H1 (cell line): ENCODE results near the gene PHLDA1. TPM values are rescaled to one million over a fixed set of nuclear protein-coding genes. Genes with fewer than 3 reads are reported as not detected.

Source experiments
- CTCF ChIA-PET: fragments of 300-600 bp; sonication (Branson Sonifier 250); formaldehyde crosslinking; loops from one replicate; lab custom pipeline; 2021; ENCODE audit not compliant: partially characterized antibody; lab: Charles Lee
- POLR2A ChIA-PET: fragments of 300-600 bp; sonication (Branson Sonifier 250); formaldehyde crosslinking; loops from one replicate; lab custom pipeline; 2021; ENCODE audit warnings: inconsistent platforms; ENCODE audit not compliant: partially characterized antibody; lab: Charles Lee
- DNase-seq, 2 experiments: peaks; one replicate each; pipeline versions ENCODE4 v3.0.0 to v3.0.0-alpha.2; 2010 to 2022; ENCODE audit warnings: low spot score in 2 of 2, low read depth in 1 of 2, mixed read lengths in 1 of 2
- FAIRE-seq: peaks from 2 replicates; lab custom pipeline; 2011; peaks lifted over from hg19 to GRCh38; lab: Jason Lieb, UNC
- H2AFZ ChIP-seq: 2 replicates; pipeline ENCODE4 v1.8.1; 2012; ENCODE audit warnings: low read length, inconsistent platforms
- H2AK5ac ChIP-seq: 2 replicates; pipeline ENCODE4 v1.6.1; 2013; ENCODE audit warnings: low read depth, low read length
- H2BK120ac ChIP-seq: replicated peaks from 2 replicates; pipeline ENCODE3; 2013; ENCODE audit warnings: low read depth, low read length, inconsistent platforms
- H2BK12ac ChIP-seq: 2 replicates; pipeline ENCODE4 v1.6.1; 2013; ENCODE audit warnings: low read depth, low read length
- H2BK15ac ChIP-seq: 2 replicates; pipeline ENCODE4 v1.6.1; 2013; ENCODE audit warnings: low read length
- H2BK20ac ChIP-seq: 2 replicates; pipeline ENCODE4 v1.6.1; 2013; ENCODE audit warnings: low read length
- H2BK5ac ChIP-seq: 2 replicates; pipeline ENCODE4 v1.6.1; 2013; ENCODE audit warnings: low read depth, low read length
- H3K14ac ChIP-seq: 2 replicates; pipeline ENCODE4 v1.6.1; 2013; ENCODE audit warnings: inconsistent platforms; ENCODE audit not compliant: insufficient read length
- H3K18ac ChIP-seq: 2 replicates; pipeline ENCODE4 v1.6.1; 2013; ENCODE audit warnings: low read length; ENCODE audit errors: extremely low read depth
- H3K23ac ChIP-seq: 2 replicates; pipeline ENCODE4 v1.6.1; 2013; ENCODE audit warnings: inconsistent platforms; ENCODE audit not compliant: insufficient read length
- H3K23me2 ChIP-seq: 2 replicates; pipeline ENCODE4 v1.6.1; 2013; ENCODE audit warnings: low read depth, low read length
- H3K27ac ChIP-seq: 2 replicates; pipeline ENCODE4 v1.6.1; 2011; ENCODE audit warnings: low read depth, low read length, inconsistent platforms
- H3K27me3 ChIP-seq, 4 experiments: replicated peaks in 1 of 4; 1 replicate in 1 of 4; 2 replicates in 3 of 4; pipeline versions ENCODE4 v1.6.1 to v1.8.1; 2011 to 2013; ENCODE audit warnings: low read length in 3 of 4, mild to moderate bottlenecking in 3 of 4, inconsistent platforms in 2 of 4, mixed read lengths in 2 of 4, moderate library complexity in 1 of 4; ENCODE audit not compliant: control insufficient read depth in 3 of 4, insufficient read depth in 3 of 4; ENCODE audit errors: extremely low read depth in 1 of 4
- H3K36me3 ChIP-seq, 4 experiments: 2 replicates each; pipeline versions ENCODE4 v1.6.1 to v1.8.1; 2011 to 2013; ENCODE audit warnings: mild to moderate bottlenecking in 4 of 4, low read length in 3 of 4, moderate library complexity in 2 of 4, control low read depth in 1 of 4, inconsistent platforms in 1 of 4; ENCODE audit not compliant: insufficient read depth in 4 of 4, control insufficient read depth in 2 of 4
- H3K4ac ChIP-seq: replicated peaks from 2 replicates; pipeline ENCODE3; 2013; ENCODE audit warnings: low read length, low read depth, mixed read lengths, inconsistent platforms; ENCODE audit not compliant: insufficient read length
- H3K4me1 ChIP-seq, 4 experiments: replicated peaks in 1 of 4; 1 replicate in 1 of 4; 2 replicates in 3 of 4; pipeline versions ENCODE4 v1.6.1 to v1.8.1; 2011 to 2013; ENCODE audit warnings: low read length in 3 of 4, inconsistent platforms in 2 of 4, mixed read lengths in 1 of 4; ENCODE audit not compliant: insufficient read depth in 4 of 4, control insufficient read depth in 3 of 4
- H3K4me2 ChIP-seq, 2 experiments: 2 replicates each; pipeline versions ENCODE4 v1.6.1 to v1.8.1; 2011 to 2013; ENCODE audit warnings: low read depth in 2 of 2, low read length in 2 of 2, control low read depth in 1 of 2, inconsistent platforms in 1 of 2, mild to moderate bottlenecking in 1 of 2; ENCODE audit not compliant: insufficient read depth in 1 of 2
- H3K4me3 ChIP-seq, 4 experiments: fragments of 200-600, 300-600 bp in 1 of 4; sonication (generic), shearing (Covaris generic), sonication (Bioruptor Twin) in 1 of 4; 2 replicates each; pipeline versions ENCODE4 v1.5.1 to v1.8.1; 2011 to 2016; ENCODE audit warnings: low read length in 4 of 4, low read depth in 3 of 4, control low read depth in 2 of 4, inconsistent platforms in 2 of 4, mild to moderate bottlenecking in 2 of 4, mixed read lengths in 1 of 4, moderate library complexity in 1 of 4; ENCODE audit not compliant: insufficient read depth in 2 of 4; ENCODE audit errors: extremely low read depth in 1 of 4
- H3K56ac ChIP-seq: replicated peaks from 2 replicates; pipeline ENCODE3; 2013; ENCODE audit warnings: low read depth, mild to moderate bottlenecking, mixed read lengths, low read length, inconsistent platforms; ENCODE audit not compliant: insufficient read length
- H3K79me1 ChIP-seq: 2 replicates; pipeline ENCODE4 v1.6.1; 2013; ENCODE audit warnings: low read depth, low read length, control low read depth
- H3K79me2 ChIP-seq, 2 experiments: 2 replicates each; pipeline versions ENCODE4 v1.6.1 to v1.8.1; 2012 to 2013; ENCODE audit warnings: low read length in 2 of 2, mild to moderate bottlenecking in 2 of 2, inconsistent platforms in 1 of 2; ENCODE audit not compliant: insufficient read depth in 2 of 2, control insufficient read depth in 1 of 2
- H3K9ac ChIP-seq, 4 experiments: replicated peaks in 1 of 4; 1 replicate in 1 of 4; 2 replicates in 3 of 4; pipeline versions ENCODE4 v1.6.1 to v1.8.1; 2011 to 2013; ENCODE audit warnings: low read depth in 3 of 4, low read length in 3 of 4, control low read depth in 2 of 4, mild to moderate bottlenecking in 2 of 4, moderate library complexity in 2 of 4, inconsistent platforms in 1 of 4; ENCODE audit errors: extremely low read depth in 1 of 4
- H3K9me3 ChIP-seq, 2 experiments: 2 replicates each; pipeline versions ENCODE4 v1.6.1 to v1.8.1; 2012 to 2013; ENCODE audit warnings: mild to moderate bottlenecking in 2 of 2, moderate library complexity in 2 of 2, control low read depth in 1 of 2, inconsistent platforms in 1 of 2, low read depth in 1 of 2, low read length in 1 of 2, mixed read lengths in 1 of 2; ENCODE audit not compliant: insufficient read depth in 2 of 2
- H4K20me1 ChIP-seq, 2 experiments: replicated peaks in 1 of 2; 2 replicates each; pipeline versions ENCODE3 to v1.8.1; 2011 to 2013; ENCODE audit warnings: inconsistent platforms in 2 of 2, low read length in 2 of 2, mild to moderate bottlenecking in 1 of 2; ENCODE audit not compliant: insufficient read depth in 2 of 2, control insufficient read depth in 1 of 2
- H4K5ac ChIP-seq: 2 replicates; pipeline ENCODE4 v1.6.1; 2013; ENCODE audit warnings: low read length, low read depth, mixed read lengths, inconsistent platforms; ENCODE audit not compliant: insufficient read length
- H4K8ac ChIP-seq: 2 replicates; pipeline ENCODE4 v1.8.0; 2013; ENCODE audit warnings: mild to moderate bottlenecking, moderate library complexity, low read length, inconsistent platforms; ENCODE audit not compliant: insufficient read depth; ENCODE audit errors: extremely low read depth
- H4K91ac ChIP-seq: replicated peaks from 2 replicates; pipeline ENCODE3; 2013; ENCODE audit warnings: low read length, mixed read lengths, inconsistent platforms; ENCODE audit not compliant: insufficient read length
- ASH2L ChIP-seq: fragments of 200-600, 300-600 bp; sonication (generic); IDR thresholded peaks from one replicate; pipeline ENCODE4 v1.7.1; 2017; ENCODE audit warnings: low read length
- ATF2 ChIP-seq: IDR thresholded peaks from 2 replicates; pipeline ENCODE4 v1.6.1; 2012; ENCODE audit warnings: low read length, inconsistent platforms
- CREB1 ChIP-seq: IDR thresholded peaks from 2 replicates; pipeline ENCODE4 v1.6.1; 2012; ENCODE audit warnings: inconsistent platforms
- HDAC2 ChIP-seq, 2 experiments: fragments of 300-600 bp in 1 of 2; sonication (generic) in 1 of 2; IDR thresholded peaks; 2 replicates each; pipeline ENCODE4 v1.6.1; 2011 to 2012; ENCODE audit warnings: low read depth in 2 of 2, low read length in 2 of 2, mild to moderate bottlenecking in 2 of 2, moderate library complexity in 2 of 2, borderline replicate concordance in 1 of 2, inconsistent platforms in 1 of 2
- JUND ChIP-seq: IDR thresholded peaks from 2 replicates; pipeline ENCODE4 v1.6.1; 2011; ENCODE audit warnings: mild to moderate bottlenecking, improper control_type of control experiment, low read length
- KDM4A ChIP-seq: IDR thresholded peaks from one replicate; pipeline ENCODE4 v1.7.1; 2012; ENCODE audit warnings: low read depth, mild to moderate bottlenecking, moderate library complexity, low read length, inconsistent platforms; ENCODE audit not compliant: severe bottlenecking
- PHF8 ChIP-seq: fragments of 200-600 bp; sonication (generic); conservative IDR thresholded peaks from 2 replicates; pipeline ENCODE4 v1.7.1; 2012; ENCODE audit warnings: low read depth, mild to moderate bottlenecking, inconsistent platforms, low read length, moderate library complexity
- RAD21 ChIP-seq, 2 experiments: IDR thresholded peaks in 1 of 2; conservative IDR thresholded peaks in 1 of 2; 2 replicates each; pipeline ENCODE4 v1.6.1; 2011; ENCODE audit warnings: low read depth in 2 of 2, low read length in 2 of 2, improper control_type of control experiment in 1 of 2, inconsistent platforms in 1 of 2, mild to moderate bottlenecking in 1 of 2, moderate library complexity in 1 of 2
- WGBS, 2 experiments: shearing (Covaris generic) in 1 of 2; methylation state at CpG; one replicate each; pipeline versions ENCODE4 v1.1.6 to v1.1.7; 2013 to 2015; ENCODE audit warnings: low lambda C conversion rate in 2 of 2, mixed read lengths in 2 of 2, inconsistent platforms in 1 of 2, low coverage in 1 of 2, missing lambda C conversion rate in 1 of 2; ENCODE audit not compliant: insufficient replicate concordance in 2 of 2, insufficient coverage in 1 of 2, insufficient read length in 1 of 2; ENCODE audit errors: extremely low coverage in 1 of 2, missing lambda C conversion rate in 1 of 2; 5-methylcytosine and 5-hydroxymethylcytosine counted together
- polyA plus RNA-seq, 7 experiments: library from polyadenylated mRNA; depleted of rRNA in 3 of 7; stranded (reverse) in 5 of 7; unstranded in 2 of 7; fragments of >200 nt in 5 of 7; fragments of 200-250 nt in 2 of 7; gene quantifications; 1 replicate in 5 of 7; 2 replicates in 1 of 7; 4 replicates in 1 of 7; pipeline versions ENCODE4 v1.2.1 to v1.2.3, GENCODE V29; 2011 to 2013; ENCODE audit warnings: missing spikeins in 2 of 7, mixed read lengths in 2 of 7
- total RNA-seq: library from RNA; stranded (reverse); fragmentation: NEBNext Ultra II Directional; extraction: Animal tissue kit (Norgen Biotek cat#: 25700); gene quantifications from 2 replicates; pipeline ENCODE4 v1.2.1, GENCODE V29; 2021

Gene PHLDA1
- total and polyA plus RNA-seq, 2 of the 8 experiments (the other 6 are each of a cell fraction or from before 2014, with no cell fraction given), result 18.9 to 19.4 TPM

- Histone ChIP-seq H4K20me1 (peaks cover 2 to 4% of the 10 kb centered on the region in 2 experiments), H3K56ac (peak overlapping the region; percentile 90), H2BK15ac (peak overlapping the region; percentile 53; the same call in 1 of the 2 replicates), H3K4me3 (peak overlapping the region; percentile 89 to 94 (median 92)), H4K8ac (peak overlapping the region; percentile 76), H3K27ac (no peak overlapping the region), H3K79me1 (peaks cover 4% of the 10 kb centered on the region), H3K4ac (peak overlapping the region; percentile 88), H3K4me1 (peaks cover 0 to 13% (median 3%) of the 10 kb centered on the region in 4 experiments; a peak in 6 of 7 replicates), H3K9me3 (no peaks in the 10 kb centered on the region), H2BK20ac (no peak overlapping the region), H3K9ac (peak overlapping the region; percentile 58 to 82 (median 66)), H3K23me2 (peaks cover 17% of the 10 kb centered on the region), H4K91ac (peak overlapping the region; percentile 96), H4K5ac (peak overlapping the region; percentile 68), H3K36me3 (peaks cover 0 to 23% (median 0%) of the 10 kb centered on the region in 4 experiments; a peak in 1 of 8 replicates), H3K27me3 (no peaks in the 10 kb centered on the region; a peak in 1 of 7 replicates), H2BK12ac (peak overlapping the region; percentile 52; the same call in 1 of the 2 replicates), H3K18ac (peak overlapping the region; percentile 94), H3K14ac (peak overlapping the region; percentile 73), H3K4me2 (peak overlapping the region; percentile 98 to 99), H2AK5ac (no peak overlapping the region; the same call in 1 of the 2 replicates), H3K79me2 (peaks cover 0 to 36% of the 10 kb centered on the region in 2 experiments; a peak in 2 of 4 replicates), H2BK120ac (peak overlapping the region; percentile 80), H2AFZ (no peak overlapping the region), H2BK5ac (peak overlapping the region; percentile 28; the same call in 1 of the 2 replicates), H3K23ac (peak overlapping the region; percentile 86)
- FAIRE-seq (no peak), DNase-seq (peak in 1 of 2 experiments; percentile 63)
- ChIA-PET CTCF (interaction anchor here (0.6 to 3.2 kb wide), 16 partner anchors 8 to 547 kb away, joined by 3 to 26 read pairs (median 3); no protein-coding TSS in a partner anchor), POLR2A (interaction anchor here (0.8 to 3.9 kb wide), 20 partner anchors 10 to 519 kb away, joined by 3 to 42 read pairs (median 4); partner anchors contain the start of gene KRR1)
- 3% methylated on average over 35 of the region's 40 CpGs; no CpG with 5 or more reads in 1 of the 2 experiments for WGBS, 2 experiments
- TF ChIP-seq KDM4A (peak; percentile 51), ATF2 (no peak), HDAC2 (IDR thresholded peaks at IDR 0.05; ENCODE audit: borderline replicate concordance in 1 of 2, low read depth in 2 of 2, low read length in 2 of 2) (peak in 1 of 2 experiments; percentile 54; a peak in 1 of 4 replicates), CREB1 (0 out of 2 replicates have a peak, but pooled peaks have one; percentile 7), ASH2L (peak; percentile 9), PHF8 (no peak), JUND (no peak), RAD21 (IDR thresholded peaks at IDR 0.05 in 1 of 2, conservative IDR thresholded peaks at IDR 0.05 in 1 of 2; ENCODE audit: low read depth in 2 of 2, low read length in 2 of 2) (peak in 1 of 2 experiments; percentile 11; a peak in 1 of 4 replicates)
These were observed 1.1 kb downstream of the PHLDA1 start for GRCh38 chr12:76030341-76031080.
